Measurements from ENCODE around the gene CEACAM5.
A peak's percentile ranks its signal among the peaks of the same experiment; 100 is the strongest.

CEACAM5 gene

GRCh38 chr19:41708481-41708880 is at the start of gene CEACAM5:
TSS of gene CEACAM5 (plus strand) at chr19:41708626. CDS start at chr19:41708732, 106 bp downstream.
- DNase-seq, result no peak

- no peak for DNase-seq
Observed at GRCh38 chr19:41666075-41666474, 42.4 kb upstream of the CEACAM5 start.

DNA sequence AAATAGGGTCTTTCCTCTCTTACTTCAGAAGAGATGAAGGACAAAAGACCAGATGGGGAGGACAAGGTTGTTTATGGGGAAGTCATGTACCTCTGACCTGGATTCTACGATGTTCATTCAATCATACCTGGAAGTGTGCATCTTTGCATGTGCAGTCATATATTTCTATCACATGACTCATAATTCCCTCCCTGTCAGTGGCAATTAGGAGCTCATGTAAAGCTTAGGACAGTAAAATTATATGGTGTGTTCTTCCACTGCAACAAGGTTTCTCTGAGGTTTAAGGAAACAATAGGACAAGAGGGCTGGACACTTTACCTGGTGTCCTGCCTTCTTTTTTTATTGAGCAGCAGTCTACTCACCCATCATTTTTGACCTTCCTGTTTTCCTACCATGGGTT is 40.1 kb upstream of the CEACAM5 start:
- DNase-seq, result no peak

DNA sequence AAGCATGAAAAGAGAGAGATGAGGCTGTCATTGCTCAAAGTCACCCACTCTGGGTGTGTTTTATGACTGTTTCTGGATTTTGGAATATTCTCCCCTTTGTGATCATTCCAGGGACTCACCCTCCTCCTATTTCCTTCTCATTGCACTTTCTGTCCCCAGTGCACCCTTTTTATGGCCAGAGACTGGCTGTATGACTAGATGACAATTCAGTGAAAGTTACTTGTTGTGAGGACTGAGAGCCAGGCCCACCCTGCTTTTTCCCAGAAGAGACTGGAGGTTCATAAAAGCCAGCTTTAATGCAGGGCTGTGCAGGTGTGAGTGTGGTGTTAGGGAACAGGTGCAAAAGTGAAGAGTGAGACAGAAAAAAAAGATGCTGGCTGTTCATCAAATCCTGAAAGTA is 37.7 kb upstream of the CEACAM5 start:
- no peak for DNase-seq

GRCh38 chr19:41671486-41671885 is 36.9 kb upstream of the CEACAM5 start:
- DNase-seq, result no peak

DNA sequence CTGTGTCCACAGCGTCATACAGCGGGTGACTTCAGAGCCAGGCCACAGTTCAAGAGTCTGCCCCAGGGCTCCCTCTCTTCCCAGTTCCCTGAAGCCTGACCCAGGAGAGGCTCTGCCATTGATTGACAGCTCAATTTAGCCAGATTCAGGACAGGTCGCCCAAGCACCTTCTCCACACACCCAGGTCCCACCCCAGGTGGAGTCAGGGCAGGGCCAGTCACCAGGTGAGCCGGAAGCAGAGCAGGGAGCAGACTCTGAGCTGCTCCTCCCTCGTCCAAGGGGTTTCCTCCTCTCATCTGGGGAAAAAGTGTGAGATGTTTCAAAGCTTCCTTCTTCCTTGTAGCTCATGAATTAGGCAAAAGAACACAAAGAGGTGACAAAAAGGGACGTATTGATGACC is 26.0 kb upstream of the CEACAM5 start:
- DNase-seq, result no peak

- no peak for DNase-seq
Observed at GRCh38 chr19:41687419-41687818, 21.0 kb upstream of the CEACAM5 start.

DNA sequence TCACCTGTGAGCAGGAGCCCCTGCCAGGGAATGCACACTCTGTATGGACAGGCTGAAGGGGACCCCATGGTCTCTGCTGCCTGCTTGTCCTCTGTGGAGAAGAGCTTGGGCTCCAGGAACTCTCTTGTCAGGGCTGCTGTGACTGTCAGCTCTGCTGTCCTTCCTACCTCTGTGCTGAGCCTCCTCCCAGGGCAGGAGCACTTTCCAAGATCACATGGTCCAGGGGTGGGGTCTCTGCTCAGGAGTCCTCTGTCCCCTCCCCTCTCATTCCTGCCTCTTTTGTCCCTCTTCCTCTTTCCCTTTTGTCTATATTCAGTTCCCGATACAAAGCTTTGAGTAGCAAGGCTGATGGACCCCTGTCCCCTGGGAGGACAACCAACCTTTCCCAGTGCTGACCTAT is 20.3 kb upstream of the CEACAM5 start, which contains the start of gene CEACAM7:
Gene CEACAM7 (minus strand): TSS at position 173 of the 400 bp plus-strand sequence. CDS start 105 bp downstream, at position 68.
- DNase-seq, result no peak

- DNase-seq, result no peak
Observed at GRCh38 chr19:41688687-41689086, 19.7 kb upstream of the CEACAM5 start.

GRCh38 chr19:41689993-41690800 is 18.2 kb upstream of the CEACAM5 start:
- DNase-seq, result no peak

GRCh38 chr19:41690801-41691065 is 17.7 kb upstream of the CEACAM5 start:
- DNase-seq, result no peak

DNA sequence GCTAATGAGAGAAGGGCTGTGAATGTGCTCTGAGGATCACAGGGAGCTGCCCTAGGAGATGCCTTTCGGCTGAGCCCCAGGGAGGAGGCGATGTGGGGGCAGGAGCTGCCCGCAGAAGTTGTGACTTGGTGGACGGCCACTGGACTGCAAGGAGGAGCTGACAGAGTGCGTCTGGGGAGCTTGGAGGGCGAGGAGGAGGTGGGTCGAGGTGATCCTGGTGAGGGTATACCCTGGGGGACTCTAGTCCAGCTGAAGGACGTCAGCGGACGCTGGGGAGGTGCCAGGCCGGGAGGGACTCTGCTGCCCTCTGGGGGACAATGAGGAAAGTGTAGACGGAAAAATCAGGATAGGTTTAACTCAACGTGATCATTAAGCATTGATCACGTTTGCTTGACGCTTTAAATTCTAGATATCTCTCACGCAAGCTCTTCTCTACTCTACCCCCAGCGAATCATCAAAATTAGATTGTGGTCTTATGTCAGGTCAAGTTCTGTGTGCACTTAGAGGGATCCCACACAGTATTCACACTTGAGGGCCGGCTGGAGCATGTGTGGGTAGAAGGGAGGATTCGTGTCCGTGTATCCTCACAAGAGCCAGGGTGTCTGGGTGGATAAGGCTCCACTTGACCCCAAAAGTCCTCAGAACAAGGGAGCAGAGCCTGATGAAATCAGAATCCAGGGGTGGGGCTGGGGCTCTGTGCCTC is 17.0 kb upstream of the CEACAM5 start:
- peak in 1 of 2 experiments; percentile 51 for DNase-seq

DNA sequence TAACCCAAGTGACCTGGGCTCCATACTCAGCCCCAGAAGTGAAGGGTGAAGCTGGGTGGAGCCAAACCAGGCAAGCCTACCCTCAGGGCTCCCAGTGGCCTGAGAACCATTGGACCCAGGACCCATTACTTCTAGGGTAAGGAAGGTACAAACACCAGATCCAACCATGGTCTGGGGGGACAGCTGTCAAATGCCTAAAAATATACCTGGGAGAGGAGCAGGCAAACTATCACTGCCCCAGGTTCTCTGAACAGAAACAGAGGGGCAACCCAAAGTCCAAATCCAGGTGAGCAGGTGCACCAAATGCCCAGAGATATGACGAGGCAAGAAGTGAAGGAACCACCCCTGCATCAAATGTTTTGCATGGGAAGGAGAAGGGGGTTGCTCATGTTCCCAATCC is 14.2 kb upstream of the CEACAM5 start:
- no peak for DNase-seq

- DNase-seq, result no peak
Observed at GRCh38 chr19:41694831-41695635, 13.4 kb upstream of the CEACAM5 start.

DNA sequence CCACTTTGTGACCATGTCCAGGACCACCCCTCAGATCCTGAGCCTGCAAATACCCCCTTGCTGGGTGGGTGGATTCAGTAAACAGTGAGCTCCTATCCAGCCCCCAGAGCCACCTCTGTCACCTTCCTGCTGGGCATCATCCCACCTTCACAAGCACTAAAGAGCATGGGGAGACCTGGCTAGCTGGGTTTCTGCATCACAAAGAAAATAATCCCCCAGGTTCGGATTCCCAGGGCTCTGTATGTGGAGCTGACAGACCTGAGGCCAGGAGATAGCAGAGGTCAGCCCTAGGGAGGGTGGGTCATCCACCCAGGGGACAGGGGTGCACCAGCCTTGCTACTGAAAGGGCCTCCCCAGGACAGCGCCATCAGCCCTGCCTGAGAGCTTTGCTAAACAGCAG is 12.7 kb upstream of the CEACAM5 start:
- no peak for DNase-seq

GRCh38 chr19:41696402-41697197 is 11.8 kb upstream of the CEACAM5 start:
- no peak for DNase-seq

GRCh38 chr19:41697198-41697855 is 11.1 kb upstream of the CEACAM5 start:
- no peak for DNase-seq

GRCh38 chr19:41698746-41699230 is 9.6 kb upstream of the CEACAM5 start:
- no peak for DNase-seq

GRCh38 chr19:41699231-41699967 is 9.0 kb upstream of the CEACAM5 start:
- DNase-seq, result no peak

DNA sequence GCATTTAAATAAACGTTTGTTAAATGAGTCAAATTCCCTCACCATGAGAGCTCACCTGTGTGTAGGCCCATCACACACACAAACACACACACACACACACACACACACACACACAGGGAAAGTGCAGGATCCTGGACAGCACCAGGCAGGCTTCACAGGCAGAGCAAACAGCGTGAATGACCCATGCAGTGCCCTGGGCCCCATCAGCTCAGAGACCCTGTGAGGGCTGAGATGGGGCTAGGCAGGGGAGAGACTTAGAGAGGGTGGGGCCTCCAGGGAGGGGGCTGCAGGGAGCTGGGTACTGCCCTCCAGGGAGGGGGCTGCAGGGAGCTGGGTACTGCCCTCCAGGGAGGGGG is 8.5 kb upstream of the CEACAM5 start:
- no peak for DNase-seq
